HepG2 (cell line): ENCODE measurements around the gene IGFBP6. TPM values are rescaled to one million over a fixed set of nuclear protein-coding genes. Genes with fewer than 3 reads are reported as not detected.
"Not testable (repeated sequence)": the region's sequence is repeated elsewhere in the genome, so short reads cannot be mapped to it uniquely, and the experiment has no call there.

Experiments used
- ATAC-seq: fragments of 200-7000 bp; cut with Tn5 transposase; 3 replicates; pipeline ENCODE4 v1.9.1; 2020; ENCODE audit warnings: mild to moderate bottlenecking, moderate library complexity
- BruUV-seq: library from RNA; stranded (reverse); fragments of 400-500 nt; replicated peaks from 2 replicates; lab custom pipeline; 2021; lab: Mats Ljungman, UMichigan
- CTCF ChIA-PET: fragments of 300-600 bp; formaldehyde crosslinking; extraction: SDS; loops from one replicate; lab custom pipeline; 2021; ENCODE audit warnings: low total read pairs, inconsistent platforms, low intra/inter-chr PET ratio; lab: Yijun Ruan, JAX
- POLR2A ChIA-PET: fragments of 350-600 bp; sonication (Branson Sonifier 250); formaldehyde crosslinking; loops from one replicate; lab custom pipeline; 2020; ENCODE audit warnings: antibody characterized with exemption, inconsistent platforms; lab: Yijun Ruan, JAX
- DNase-seq: peaks from one replicate; pipeline ENCODE4 v3.0.0-alpha.2; 2015; ENCODE audit warnings: low spot score
- FAIRE-seq: peaks from 3 replicates; lab custom pipeline; 2011; peaks lifted over from hg19 to GRCh38; lab: Jason Lieb, UNC
- H2AFZ ChIP-seq: one replicate; pipeline ENCODE4 v1.6.1; 2011; ENCODE audit warnings: low read length, inconsistent platforms
- H3K27ac ChIP-seq: fragments of 300-600 bp; 3 replicates; pipeline ENCODE4 v1.8.0; 2011; ENCODE audit warnings: mixed run types, mild to moderate bottlenecking, mixed read lengths, low read length, inconsistent platforms; ENCODE audit not compliant: insufficient read depth; ENCODE audit errors: extremely low read length
- H3K27me3 ChIP-seq, 2 experiments: fragments of 200-600 bp in 1 of 2; 2 replicates in 1 of 2; 3 replicates in 1 of 2; pipeline versions ENCODE4 v1.6.0 to v1.8.0; 2011; ENCODE audit warnings: low read length in 2 of 2, mild to moderate bottlenecking in 2 of 2, moderate library complexity in 2 of 2, inconsistent platforms in 1 of 2; ENCODE audit not compliant: insufficient read depth in 2 of 2, control insufficient read depth in 1 of 2
- H3K36me3 ChIP-seq, 2 experiments: fragments of 200-600 bp in 1 of 2; replicated peaks in 1 of 2; 2 replicates in 1 of 2; 3 replicates in 1 of 2; pipeline versions ENCODE4 v1.5.1 to v1.8.0; 2011; ENCODE audit warnings: low read length in 2 of 2, inconsistent platforms in 1 of 2; ENCODE audit not compliant: insufficient read depth in 2 of 2, control insufficient read depth in 1 of 2
- H3K4me1 ChIP-seq: 2 replicates; pipeline ENCODE4 v1.5.1; 2012; ENCODE audit warnings: low read length, inconsistent platforms; ENCODE audit not compliant: insufficient read depth
- H3K4me2 ChIP-seq: 2 replicates; pipeline ENCODE4 v1.6.0; 2011; ENCODE audit warnings: low read depth, low read length, inconsistent platforms
- H3K4me3 ChIP-seq, 3 experiments: fragments of 200-600 bp in 1 of 3; sonication (generic), shearing (Covaris generic) in 1 of 3; replicated peaks in 1 of 3; 2 replicates each; pipeline ENCODE4 v1.5.1; 2011 to 2016; ENCODE audit warnings: low read length in 3 of 3, inconsistent platforms in 2 of 3, low read depth in 2 of 3, mild to moderate bottlenecking in 2 of 3, control low read depth in 1 of 3, mixed read lengths in 1 of 3; ENCODE audit not compliant: insufficient read depth in 1 of 3
- H3K79me2 ChIP-seq: one replicate; pipeline ENCODE4 v1.6.1; 2011; ENCODE audit warnings: low read length, inconsistent platforms; ENCODE audit not compliant: insufficient read depth
- H3K9ac ChIP-seq: 2 replicates; pipeline ENCODE4 v1.6.0; 2011; ENCODE audit warnings: mild to moderate bottlenecking, low read depth, low read length, inconsistent platforms; ENCODE audit not compliant: insufficient read depth
- H3K9me3 ChIP-seq: 2 replicates; pipeline ENCODE4 v1.5.1; 2012; ENCODE audit warnings: mild to moderate bottlenecking, low read length
- H4K20me1 ChIP-seq: 2 replicates; pipeline ENCODE4 v1.6.0; 2011; ENCODE audit warnings: inconsistent platforms, mild to moderate bottlenecking, low read length, moderate library complexity; ENCODE audit not compliant: insufficient read depth
- CTCF ChIP-seq: sonication (generic); formaldehyde crosslinking; IDR thresholded peaks from 2 replicates; pipeline ENCODE4 v1.5.0; 2020; ENCODE audit warnings: mild to moderate bottlenecking, missing genetic modification reagents, moderate library complexity
- FIP1L1 ChIP-seq: fragments of 200-400 bp; formaldehyde crosslinking; IDR thresholded peaks from 2 replicates; pipeline ENCODE4 v1.6.1; 2018; ENCODE audit warnings: low read depth, mild to moderate bottlenecking, low read length, moderate library complexity, borderline replicate concordance; ENCODE audit not compliant: insufficient read depth
- MTA3 ChIP-seq: sonication (generic); formaldehyde crosslinking; IDR thresholded peaks from 2 replicates; pipeline ENCODE4 v1.4.0; 2020; ENCODE audit warnings: missing genetic modification reagents
- MTF1 ChIP-seq: sonication (generic); formaldehyde crosslinking; IDR thresholded peaks from 2 replicates; pipeline ENCODE4 v1.5.0; 2020; ENCODE audit warnings: missing genetic modification reagents
- NAIF1 ChIP-seq: sonication (generic); formaldehyde crosslinking; IDR thresholded peaks from 2 replicates; pipeline ENCODE4 v1.5.0; 2020; ENCODE audit warnings: mild to moderate bottlenecking, missing genetic modification reagents, borderline replicate concordance
- NFIB ChIP-seq: sonication (generic); formaldehyde crosslinking; IDR thresholded peaks from 2 replicates; pipeline ENCODE4 v1.9.0; 2021; ENCODE audit warnings: missing genetic modification reagents, mild to moderate bottlenecking, borderline replicate concordance
- RNF2 ChIP-seq: fragments of 450-650 bp; conservative IDR thresholded peaks from 2 replicates; pipeline ENCODE4 v1.6.1; 2016; ENCODE audit warnings: low read depth
- RXRB ChIP-seq: IDR thresholded peaks from 2 replicates; pipeline ENCODE4 v1.6.1; 2016; ENCODE audit warnings: borderline replicate concordance, missing genetic modification reagents, missing compliant biosample characterization
- SCMH1 ChIP-seq: sonication (generic); formaldehyde crosslinking; IDR thresholded peaks from 2 replicates; pipeline ENCODE4 v1.9.0; 2021; ENCODE audit warnings: missing genetic modification reagents, mild to moderate bottlenecking, borderline replicate concordance
- SSRP1 ChIP-seq: IDR thresholded peaks from 2 replicates; pipeline ENCODE4 v1.6.1; 2016; ENCODE audit warnings: control low read depth
- ZBTB43 ChIP-seq: sonication (generic); formaldehyde crosslinking; conservative IDR thresholded peaks from 2 replicates; pipeline ENCODE4 v1.4.0; 2020; ENCODE audit warnings: missing genetic modification reagents
- ZNF3 ChIP-seq: IDR thresholded peaks from 2 replicates; pipeline ENCODE4 v1.7.0; 2017; ENCODE audit warnings: inconsistent platforms
- ZNF552 ChIP-seq: sonication (generic); formaldehyde crosslinking; IDR thresholded peaks from 2 replicates; pipeline ENCODE4 v1.9.0; 2022; ENCODE audit warnings: missing genetic modification reagents, mild to moderate bottlenecking, borderline replicate concordance
- ZNF614 ChIP-seq: IDR thresholded peaks from 2 replicates; pipeline ENCODE4 v1.6.1; 2018; ENCODE audit warnings: missing biosample characterization, missing genetic modification reagents, inconsistent platforms, borderline replicate concordance
- ZNF713 ChIP-seq: sonication (generic); formaldehyde crosslinking; IDR thresholded peaks from 2 replicates; pipeline ENCODE4 v1.4.0; 2020; ENCODE audit warnings: mild to moderate bottlenecking, missing genetic modification reagents
- ZNF777 ChIP-seq: sonication (generic); formaldehyde crosslinking; IDR thresholded peaks from 2 replicates; pipeline ENCODE4 v1.4.0; 2020; ENCODE audit warnings: missing genetic modification reagents
- WGBS: methylation state at CpG from one replicate; pipeline ENCODE4 v1.1.6; 2017; ENCODE audit warnings: low lambda C conversion rate; 5-methylcytosine and 5-hydroxymethylcytosine counted together
- in situ Hi-C: cut with HindIII; loops from 2 replicates; pipeline ENCODE4 v1.10.0; 2017; ENCODE audit warnings: low pct_unique_long_range_greater_than_20kb; ENCODE audit not compliant: extremely low pct_ligation_motif_present
- intact Hi-C: fragments of 100-400 bp; cut with micrococcal nuclease; formaldehyde crosslinking; loops from one replicate; pipeline ENCODE4 v1.10.0; 2022; ENCODE audit not compliant: unreplicated experiment
- polyA plus RNA-seq, 8 experiments: library from polyadenylated mRNA; depleted of rRNA in 3 of 8; stranded (reverse) in 7 of 8; unstranded in 1 of 8; fragments of >200 nt; fragmentation: Illumina TruSeq in 4 of 8; extraction: Trizol in 4 of 8; gene quantifications; 2 replicates each; pipeline versions ENCODE4 v1.2.1 to v1.2.3, GENCODE V29; 2011 to 2016; ENCODE audit warnings: low read depth in 4 of 8, missing spikeins in 1 of 8, mixed read lengths in 1 of 8; ENCODE audit not compliant: insufficient read depth in 1 of 8
- total RNA-seq, 5 experiments: library from RNA; depleted of rRNA; stranded (reverse); fragments of >200 nt; fragmentation: Illumina TruSeq; extraction: Trizol; gene quantifications; 2 replicates each; pipeline ENCODE4 v1.2.3, GENCODE V29; 2016; ENCODE audit warnings: low read depth in 1 of 5
- TF ChIP-seq, protein P1 (sequence below): sonication (generic); formaldehyde crosslinking; IDR thresholded peaks from 2 replicates; pipeline ENCODE4 v1.8.0; 2023; ENCODE audit warnings: mild to moderate bottlenecking, missing genetic modification reagents

The IGFBP6 gene
- total and polyA plus RNA-seq, 2 of the 13 experiments (the other 11 are each of a cell fraction or from before 2014, with no cell fraction given) = 3.9 to 25.2 TPM

DNA sequence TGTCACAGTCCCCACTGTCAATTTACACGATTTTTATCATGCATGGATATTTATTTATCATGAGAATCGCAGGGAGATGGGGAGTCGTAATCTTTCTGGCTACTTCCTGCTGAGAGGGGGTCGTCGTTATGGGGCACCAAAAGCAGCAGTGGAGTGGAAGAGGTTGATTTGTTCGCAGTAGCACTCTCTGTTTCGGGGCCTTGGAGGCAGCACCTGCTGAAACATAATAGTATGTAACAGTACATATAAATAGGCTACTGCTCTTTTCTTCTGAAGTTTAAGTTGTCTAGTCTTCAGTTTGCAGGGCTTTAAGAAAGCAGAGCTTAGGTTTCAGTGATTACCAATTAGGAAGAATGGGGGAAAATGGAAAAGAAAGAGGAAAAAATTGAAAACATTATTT is 9.7 kb downstream of the IGFBP6 start:
- Histone ChIP-seq H3K9me3 (no peaks in the 10 kb centered on the region), H3K36me3 (peaks cover 0 to 7% of the 10 kb centered on the region in 2 experiments; a peak in 2 of 5 replicates), H3K79me2 (no peaks in the 10 kb centered on the region), H3K4me1 (peaks cover 52% of the 10 kb centered on the region), H3K27ac (no peak overlapping the region), H3K4me3 (no peak overlapping the region), H3K27me3 (no peaks in the 10 kb centered on the region), H2AFZ (no peak overlapping the region), H3K9ac (no peak overlapping the region), H3K4me2 (no peak overlapping the region), H4K20me1 (no peaks in the 10 kb centered on the region)
- in situ Hi-C loops (no loop called here), intact Hi-C loops (no loop called here)
- no peak for ATAC-seq
- ChIA-PET CTCF (no interaction called here), POLR2A (no interaction called here)
- TF ChIP-seq NAIF1 (CRISPR knock-in tag) = no peak
- TF ChIP-seq ZBTB43 = no peak
- TF ChIP-seq ZNF713 = no peak
- no peak for TF ChIP-seq SSRP1 (CRISPR knock-in tag)
- TF ChIP-seq ZNF777 (CRISPR knock-in tag) = no peak
- TF ChIP-seq FIP1L1 = no peak
- TF ChIP-seq, protein P1, sequence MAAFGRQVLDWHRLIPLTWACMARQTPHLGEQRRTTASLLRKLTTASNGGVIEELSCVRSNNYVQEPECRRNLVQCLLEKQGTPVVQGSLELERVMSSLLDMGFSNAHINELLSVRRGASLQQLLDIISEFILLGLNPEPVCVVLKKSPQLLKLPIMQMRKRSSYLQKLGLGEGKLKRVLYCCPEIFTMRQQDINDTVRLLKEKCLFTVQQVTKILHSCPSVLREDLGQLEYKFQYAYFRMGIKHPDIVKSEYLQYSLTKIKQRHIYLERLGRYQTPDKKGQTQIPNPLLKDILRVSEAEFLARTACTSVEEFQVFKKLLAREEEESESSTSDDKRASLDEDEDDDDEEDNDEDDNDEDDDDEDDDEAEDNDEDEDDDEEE = no peak
- no peak for TF ChIP-seq NFIB
- no peak for TF ChIP-seq ZNF3 (CRISPR knock-in tag)
- no peak for TF ChIP-seq SCMH1
- no peak for TF ChIP-seq ZNF614
- no peak for TF ChIP-seq MTA3 (CRISPR knock-in tag)
- no peak for TF ChIP-seq CTCF
- no peak for TF ChIP-seq ZNF552 (CRISPR knock-in tag)
- TF ChIP-seq MTF1 (CRISPR knock-in tag) = no peak
- no peak for TF ChIP-seq RXRB (CRISPR knock-in tag)
- no peak for TF ChIP-seq RNF2
- DNase-seq = no peak
- BruUV-seq = no TSS peak
- FAIRE-seq = no peak
- WGBS = 91% methylated on average over 7 of the region's 7 CpGs

DNA sequence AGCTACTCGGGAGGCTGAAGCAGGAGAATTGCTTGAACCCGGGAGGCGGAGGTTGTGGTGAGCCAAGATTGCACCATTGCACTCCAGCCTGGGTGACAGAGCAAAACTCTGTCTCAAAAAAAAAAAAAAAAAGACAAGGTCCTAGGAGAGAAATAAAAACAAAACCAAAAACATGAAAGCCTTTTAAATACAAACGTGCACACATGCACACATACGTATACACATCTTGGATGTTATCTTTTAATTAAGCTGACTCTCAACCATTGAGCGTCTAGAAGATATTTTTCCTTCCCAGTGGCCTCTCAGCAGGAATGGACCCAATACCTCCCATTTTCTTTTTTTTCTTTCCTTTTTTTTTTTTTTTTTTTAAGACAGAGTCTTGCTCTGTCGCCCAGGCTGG is 15.0 kb downstream of the IGFBP6 start:
- H3K79me2 ChIP-seq, CTCF ChIA-PET, POLR2A ChIA-PET, BruUV-seq, H3K4me3 ChIP-seq, DNase-seq, H2AFZ ChIP-seq, H3K9me3 ChIP-seq, H4K20me1 ChIP-seq, H3K9ac ChIP-seq, intact Hi-C loops, H3K4me2 ChIP-seq, H3K27ac ChIP-seq, in situ Hi-C loops, ATAC-seq, FAIRE-seq, H3K27me3 ChIP-seq: not testable (repeated sequence)
- 0 out of 2 replicates have a peak, but pooled peaks cover 12% of the 10 kb centered on the region for H3K4me1 ChIP-seq
- H3K36me3 ChIP-seq = peaks cover 4 to 21% of the 10 kb centered on the region in 2 experiments; a peak in 3 of 5 replicates
- WGBS = 96% methylated on average over 7 of the region's 7 CpGs
